HG03060 (cell line): ENCODE results near the gene ADD3.
"Not testable (repeated sequence)": the region's sequence is repeated elsewhere in the genome, so short reads cannot be mapped to it uniquely, and the experiment has no call there.

ENCODE experiments used
- ATAC-seq: cut with Tn5 transposase; IDR thresholded peaks from one replicate; pipeline ENCODE4 v1.9.1; 2021; ENCODE audit warnings: low read depth, moderate number of reproducible peaks; ENCODE audit not compliant: unreplicated experiment

The ADD3 gene

DNA sequence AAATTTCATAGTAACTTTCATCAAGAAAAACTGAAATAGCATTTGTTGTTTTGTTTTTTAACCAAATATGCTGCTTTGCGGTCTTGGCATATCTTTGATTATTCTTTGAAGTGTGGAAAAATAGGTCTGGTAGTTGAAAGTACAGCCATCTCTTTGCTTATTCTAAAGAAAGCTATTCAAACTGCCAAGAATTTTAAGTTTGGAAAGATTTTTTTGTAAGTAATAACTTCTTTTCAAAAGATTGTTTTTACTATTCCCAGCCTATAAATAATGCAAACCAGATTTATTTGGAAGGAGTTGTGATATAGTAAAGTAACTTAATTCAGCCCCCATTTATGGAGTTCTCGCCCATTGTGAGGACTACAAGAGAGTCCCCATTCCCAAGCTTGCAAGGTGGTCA lies 87.0 kb downstream of the ADD3 start:
- ATAC-seq: no peak

DNA sequence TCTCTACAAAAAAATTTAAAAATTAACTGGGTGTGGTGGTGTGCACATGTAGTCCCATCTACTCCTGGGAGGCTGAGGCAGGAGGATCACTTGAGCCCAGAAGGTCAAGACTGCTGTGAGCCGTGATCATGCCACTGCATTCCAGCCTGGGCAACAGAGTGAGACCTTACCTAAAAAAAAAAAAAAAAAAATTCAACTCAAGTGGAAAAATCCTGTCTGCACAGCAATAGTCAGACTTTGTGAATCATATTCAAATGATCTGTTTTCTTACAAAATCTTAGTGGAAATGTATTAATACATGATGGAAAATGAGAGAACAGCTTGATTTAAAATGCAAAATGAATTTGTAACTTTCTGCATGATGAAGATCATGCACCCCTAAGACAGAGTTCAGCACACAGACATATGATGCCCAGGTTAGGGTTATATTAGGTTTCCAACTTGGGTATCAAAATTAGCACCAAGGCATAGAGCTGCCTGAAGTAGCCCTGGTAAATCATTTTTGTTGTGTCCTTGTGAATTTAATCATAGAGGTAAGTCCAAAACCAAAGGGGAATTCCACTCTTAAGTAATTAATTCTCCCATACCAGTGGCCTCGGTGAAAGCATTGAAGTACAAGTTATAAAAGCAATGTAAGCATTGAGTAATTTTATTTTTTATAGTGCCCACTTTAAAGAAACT lies 93.8 kb downstream of the ADD3 start:
- ATAC-seq: no peak

DNA sequence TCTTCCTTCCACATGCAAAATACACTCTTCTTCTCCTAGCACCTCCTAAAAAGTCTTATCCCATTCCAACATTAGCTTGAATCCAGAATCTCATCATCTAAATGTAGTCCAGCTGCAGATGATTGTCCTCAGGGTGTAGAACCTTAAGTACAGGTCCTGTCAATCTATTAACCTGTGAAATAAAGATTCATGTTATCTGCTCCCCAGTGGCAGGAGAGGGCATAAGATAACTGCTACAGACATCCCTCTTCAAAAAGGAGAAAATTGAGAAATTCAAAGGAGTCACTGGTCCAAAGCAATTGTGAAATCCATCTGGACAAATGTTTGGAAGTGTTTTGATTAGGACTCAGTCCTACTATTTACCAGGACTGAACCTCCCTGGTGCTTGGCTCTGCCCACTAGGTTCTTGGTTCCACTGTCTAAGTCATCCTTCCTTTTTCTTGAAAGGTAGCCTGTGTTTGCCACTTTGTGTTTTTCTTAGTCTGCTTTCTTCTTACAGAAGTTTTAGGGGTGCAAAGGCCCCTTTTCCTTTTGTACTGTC lies 96.2 kb downstream of the ADD3 start:
- ATAC-seq: no peak

DNA sequence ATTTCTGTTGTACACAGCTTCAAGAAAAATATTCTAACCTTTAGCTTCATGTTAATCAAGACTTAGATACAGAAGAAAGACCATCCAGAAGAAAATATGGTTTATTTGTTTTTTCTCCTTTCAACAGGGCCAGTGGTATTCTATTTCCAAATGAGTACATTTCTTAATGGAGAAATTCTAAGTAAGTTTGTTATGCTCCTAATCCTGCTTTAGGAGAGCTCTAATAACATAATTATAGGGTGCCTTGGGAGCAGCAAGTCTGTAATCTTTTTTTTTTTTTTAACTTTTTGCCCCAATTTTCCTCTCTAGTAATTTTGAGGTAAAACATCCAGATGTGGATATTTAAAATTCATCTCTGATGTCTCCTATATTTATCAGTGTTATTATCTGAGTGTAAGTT lies 98.1 kb downstream of the ADD3 start:
- ATAC-seq: no peak

DNA sequence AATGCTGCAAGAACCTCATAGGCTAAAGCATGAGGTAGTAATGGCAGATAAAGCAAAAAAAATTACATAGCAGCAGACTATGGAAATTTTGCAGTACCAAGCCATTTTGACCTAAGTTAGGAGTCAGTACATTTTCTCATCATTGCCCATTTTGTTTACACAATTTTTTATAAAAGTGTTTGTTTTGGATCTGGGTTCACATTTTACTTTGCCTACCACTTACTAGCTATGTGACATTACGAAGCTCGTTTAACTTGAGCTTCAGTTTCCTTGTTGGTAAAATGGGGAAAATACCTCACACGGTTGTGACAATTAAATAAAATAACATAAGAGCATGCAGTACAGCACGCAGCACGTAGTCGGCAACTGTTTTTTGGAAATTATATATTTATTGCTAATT lies 99.6 kb downstream of the ADD3 start:
- ATAC-seq: no peak

DNA sequence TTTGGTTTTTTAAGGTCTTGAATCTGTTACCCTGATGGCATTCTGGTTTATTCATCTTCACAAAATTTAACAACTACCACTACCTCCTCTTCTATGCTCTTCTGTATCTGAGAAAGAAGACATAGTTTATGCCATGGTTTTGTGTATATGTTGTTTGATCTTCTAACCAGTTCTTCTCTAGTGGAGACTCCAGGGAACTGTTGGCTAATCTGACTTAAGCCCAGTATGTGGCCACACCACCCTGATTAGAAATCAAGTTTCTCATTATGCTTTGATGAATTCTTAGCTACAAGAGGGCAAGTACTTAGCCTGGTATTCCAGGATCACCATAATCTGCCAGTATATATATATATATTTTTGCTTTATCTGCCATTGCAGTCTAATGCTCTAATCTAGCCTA lies 100.1 kb downstream of the ADD3 start:
- ATAC-seq: no peak

DNA sequence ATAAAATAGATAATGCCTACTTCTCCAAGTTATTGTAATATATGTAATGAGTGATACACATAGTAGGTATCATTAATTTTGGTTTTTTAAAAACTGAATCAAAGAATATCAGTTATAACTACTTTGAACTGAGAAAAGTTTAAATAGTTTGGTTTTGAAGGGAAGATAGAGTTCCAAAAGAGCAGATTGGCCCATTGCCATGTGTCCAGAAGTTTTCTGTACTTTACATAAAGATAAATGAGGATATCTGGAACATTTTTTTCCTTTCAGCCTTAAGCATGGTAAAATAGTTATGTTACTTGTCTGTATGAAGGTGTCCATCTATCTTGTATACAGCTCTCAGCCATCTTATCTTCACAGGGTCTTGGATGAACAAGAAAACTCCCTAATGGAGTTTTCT lies 101.7 kb downstream of the ADD3 start:
- ATAC-seq: no peak

DNA sequence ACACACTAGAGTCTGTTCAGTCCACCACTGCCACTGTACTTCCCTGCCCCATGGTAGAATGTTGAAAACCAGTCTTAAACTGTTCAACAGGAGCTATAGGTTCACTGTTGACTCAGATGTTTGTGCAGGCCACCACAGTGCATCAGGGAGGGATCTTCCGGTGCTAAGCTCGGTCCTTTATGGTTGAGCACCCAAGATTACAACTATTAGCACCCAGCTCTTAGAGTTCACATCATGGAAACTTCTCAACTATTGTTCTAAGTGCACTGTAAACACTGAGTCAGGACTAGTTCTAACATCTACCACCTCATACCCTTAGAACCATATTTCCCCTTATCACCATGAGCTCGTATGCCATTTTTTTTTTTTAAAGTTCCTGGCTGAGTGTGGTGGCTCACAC lies 102.6 kb downstream of the ADD3 start:
- ATAC-seq: no peak

DNA sequence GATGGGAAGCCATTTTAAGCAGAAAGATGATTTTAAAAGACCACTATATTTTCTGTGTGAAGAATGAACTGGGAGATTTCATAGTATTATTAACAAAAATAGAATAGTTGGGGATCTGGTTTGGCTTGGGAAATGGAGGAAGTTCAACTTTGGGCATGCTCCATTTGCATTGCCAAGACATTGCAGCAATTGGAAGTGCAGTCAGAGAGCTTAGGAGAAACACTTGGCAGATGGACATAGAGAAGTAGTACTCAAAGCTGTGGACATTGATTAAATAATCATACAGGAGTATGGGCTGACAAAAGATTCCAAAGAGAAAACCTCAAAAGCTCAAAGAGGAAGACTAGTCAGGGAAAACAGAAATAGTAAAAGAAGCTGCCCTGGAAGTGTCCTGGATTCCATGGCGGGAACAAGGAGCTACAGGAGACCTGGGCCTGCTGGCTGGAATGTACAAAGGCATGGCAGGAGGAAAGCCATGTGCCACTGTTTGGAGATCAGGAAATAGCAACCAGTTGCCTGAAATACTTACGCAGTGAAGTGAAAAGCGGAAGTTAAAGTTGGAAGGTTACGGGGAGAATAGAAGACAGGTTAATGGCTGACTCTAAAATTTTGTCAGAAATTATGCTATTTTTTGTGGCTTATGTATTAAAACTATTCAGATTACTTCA lies 106.0 kb downstream of the ADD3 start:
- no peak for ATAC-seq

DNA sequence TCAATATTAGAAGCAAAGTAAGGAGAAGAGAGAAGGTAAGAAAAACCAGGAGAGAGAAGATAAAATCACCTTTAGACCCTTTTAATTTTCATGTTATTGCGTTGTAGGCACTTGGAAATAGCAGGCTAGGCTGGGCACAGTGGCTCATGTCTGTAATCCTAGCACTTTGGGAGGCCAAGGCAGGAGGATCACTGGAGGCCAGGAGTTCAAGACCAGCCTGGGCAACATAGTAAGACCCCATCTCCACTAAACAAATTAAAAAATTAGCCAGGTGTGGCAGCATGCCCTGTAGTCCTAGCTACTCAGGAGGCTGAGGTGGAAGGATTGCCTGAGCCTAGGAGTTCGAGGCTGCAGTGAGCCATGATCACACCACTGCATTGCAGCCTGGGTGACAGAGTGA lies 106.9 kb downstream of the ADD3 start:
- ATAC-seq: not testable (repeated sequence)

DNA sequence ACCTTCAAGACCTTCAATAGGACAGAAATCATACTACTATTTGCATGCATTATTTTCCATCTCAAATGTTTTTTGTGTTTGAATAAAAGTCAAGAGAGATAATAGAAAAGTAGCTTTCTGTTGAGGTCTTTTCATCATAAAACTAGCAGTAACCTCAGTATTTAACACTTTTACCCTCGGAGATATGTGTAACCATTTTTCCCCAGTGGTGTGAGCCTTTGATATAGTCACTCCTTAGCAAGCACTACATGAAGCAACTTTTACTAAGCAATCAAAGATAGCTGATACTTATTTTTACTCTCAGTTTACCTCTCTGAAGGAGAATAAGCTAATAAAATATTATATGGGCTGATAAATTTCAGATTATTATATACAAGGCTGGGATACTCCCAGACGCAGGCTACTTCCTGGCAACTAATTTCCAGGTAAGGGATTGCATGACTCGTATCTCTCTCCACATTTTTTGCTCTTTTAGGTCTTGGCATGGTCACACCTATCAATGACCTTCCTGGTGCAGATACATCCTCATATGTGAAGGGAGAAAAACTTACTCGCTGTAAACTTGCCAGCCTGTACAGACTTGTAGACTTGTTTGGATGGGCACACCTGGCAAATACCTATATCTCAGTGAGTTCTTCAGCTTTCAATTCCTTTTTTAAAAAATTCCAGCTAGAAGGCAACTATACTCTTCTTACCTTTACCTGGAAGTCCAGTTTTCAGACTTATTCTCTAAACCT lies 108.2 kb downstream of the ADD3 start:
- no peak for ATAC-seq

DNA sequence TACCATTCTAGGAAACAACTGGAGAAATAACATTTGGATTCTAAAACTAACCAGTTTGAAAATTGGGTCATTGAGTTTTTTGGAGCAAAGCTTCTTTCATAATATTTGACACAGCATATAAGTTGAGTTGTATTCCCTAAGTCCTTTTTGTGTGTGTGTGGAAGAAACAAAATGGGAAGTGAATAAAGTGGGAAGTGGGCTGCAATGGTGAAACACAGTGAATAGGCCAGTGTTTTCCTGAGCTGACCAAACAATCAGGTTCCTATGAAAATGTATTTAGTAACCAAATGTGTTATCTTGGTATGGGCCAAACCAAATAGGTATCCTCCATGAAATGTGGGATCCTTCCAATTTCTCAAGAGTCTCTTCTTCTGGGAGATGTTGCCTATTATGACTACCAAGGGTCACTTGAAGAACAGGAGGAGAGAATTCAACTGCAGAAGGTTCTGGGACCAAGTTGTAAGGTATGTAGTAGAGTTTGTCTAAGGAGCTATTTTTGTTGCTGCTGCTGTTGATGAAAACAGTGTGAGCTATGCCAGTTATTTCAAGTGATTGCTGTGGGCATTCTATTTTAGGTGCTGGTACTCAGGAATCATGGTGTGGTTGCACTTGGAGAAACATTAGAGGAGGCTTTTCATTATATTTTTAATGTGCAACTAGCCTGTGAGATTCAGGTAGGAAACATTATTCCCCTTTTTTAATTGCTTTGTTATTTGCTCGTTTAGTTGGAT lies 111.3 kb downstream of the ADD3 start:
- no peak for ATAC-seq

DNA sequence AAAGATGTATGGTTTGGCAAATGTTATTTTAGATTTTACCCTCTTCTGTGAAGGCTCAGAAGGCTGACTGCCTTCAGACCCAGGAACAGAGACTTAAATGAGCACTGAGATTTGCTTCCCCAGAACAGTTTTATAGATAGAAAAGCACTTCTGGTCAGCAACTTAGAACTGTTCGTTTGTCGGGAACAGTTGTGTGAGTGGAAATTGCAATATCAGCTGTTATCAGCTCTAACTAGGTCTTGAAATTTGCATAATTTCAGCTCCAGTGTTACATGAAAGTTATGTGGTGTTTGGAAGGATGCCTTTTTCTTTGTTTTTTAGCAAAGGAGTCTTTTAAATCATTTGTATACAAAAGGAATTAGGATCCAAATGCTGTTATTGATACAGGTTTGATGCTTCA lies 115.8 kb downstream of the ADD3 start:
- ATAC-seq: no peak

DNA sequence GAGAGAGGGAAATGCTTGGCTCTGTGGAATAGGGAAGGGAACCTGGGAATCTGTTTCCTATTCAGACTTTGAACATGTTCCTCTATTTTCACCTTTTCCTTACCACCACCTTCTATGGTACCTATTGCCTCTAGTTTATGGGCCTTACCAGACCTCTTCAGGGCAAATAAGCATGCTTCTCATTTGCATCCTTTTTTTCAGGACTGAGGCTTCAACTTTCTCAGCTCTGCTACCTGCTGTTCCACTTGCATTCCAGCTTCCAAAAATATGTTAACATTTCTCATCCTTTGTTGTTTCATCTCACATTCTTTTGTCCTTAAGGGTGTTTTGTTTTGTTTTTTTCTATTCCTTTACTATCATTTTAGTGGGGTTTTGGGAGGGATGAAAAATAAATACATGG lies 121.7 kb downstream of the ADD3 start:
- no peak for ATAC-seq

DNA sequence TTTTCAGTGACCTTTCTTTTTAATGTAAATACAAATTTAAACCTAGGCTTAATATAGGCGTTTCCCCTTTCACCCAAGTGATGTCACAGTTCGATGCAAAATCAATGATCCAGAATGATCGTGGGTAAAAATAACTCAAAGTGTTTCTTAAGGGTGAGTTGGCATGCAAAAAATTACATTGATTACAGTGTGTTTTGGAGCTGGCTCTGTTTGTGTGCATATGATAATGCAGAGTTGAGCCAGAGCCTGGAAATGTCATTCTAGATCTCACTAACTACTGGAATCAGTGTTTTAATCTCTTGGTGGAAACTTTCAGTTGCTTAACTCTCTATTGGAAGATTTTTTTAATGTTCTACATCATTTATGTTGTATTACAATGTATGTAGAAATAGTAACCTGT lies 127.1 kb downstream of the ADD3 start:
- ATAC-seq: no peak

DNA sequence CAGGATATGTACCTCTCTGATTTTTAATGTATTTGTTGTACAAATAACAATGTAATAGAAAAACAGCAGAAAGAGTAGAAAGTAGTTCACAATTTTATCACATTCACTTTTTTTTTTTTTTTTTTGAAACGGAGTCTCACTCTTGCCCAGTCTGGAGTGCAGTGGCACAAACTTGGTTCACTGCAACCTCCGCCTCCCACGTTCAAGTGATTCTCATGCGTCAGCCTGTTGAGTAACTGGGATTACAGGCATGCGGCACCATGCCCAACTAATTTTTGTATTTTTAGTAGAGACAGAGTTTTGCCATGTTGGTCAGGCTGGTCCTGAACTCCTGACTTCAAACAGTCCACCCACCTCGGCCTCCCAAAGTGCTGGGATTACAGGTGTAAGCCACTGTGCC lies 128.1 kb downstream of the ADD3 start:
- ATAC-seq: not testable (repeated sequence)

DNA sequence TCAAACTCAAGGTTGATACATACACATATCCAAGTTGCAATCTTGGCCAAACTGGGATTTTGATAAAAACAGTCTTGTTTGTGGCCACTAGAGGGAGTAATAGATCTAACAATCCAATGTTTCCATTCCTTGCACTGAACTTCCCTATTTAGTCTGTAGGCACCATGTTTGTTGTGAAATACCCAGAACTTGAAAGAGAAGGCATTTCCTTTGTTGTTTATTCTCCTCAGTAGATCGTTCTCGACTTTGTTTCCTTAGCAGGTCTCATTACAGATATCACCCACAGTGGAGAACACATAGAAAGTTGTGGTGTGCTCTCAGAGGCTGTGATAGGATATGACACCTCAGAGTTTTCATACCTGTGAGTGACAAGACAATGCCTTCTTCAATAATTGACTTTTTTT lies 129.4 kb downstream of the ADD3 start:
- ATAC-seq: no peak

DNA sequence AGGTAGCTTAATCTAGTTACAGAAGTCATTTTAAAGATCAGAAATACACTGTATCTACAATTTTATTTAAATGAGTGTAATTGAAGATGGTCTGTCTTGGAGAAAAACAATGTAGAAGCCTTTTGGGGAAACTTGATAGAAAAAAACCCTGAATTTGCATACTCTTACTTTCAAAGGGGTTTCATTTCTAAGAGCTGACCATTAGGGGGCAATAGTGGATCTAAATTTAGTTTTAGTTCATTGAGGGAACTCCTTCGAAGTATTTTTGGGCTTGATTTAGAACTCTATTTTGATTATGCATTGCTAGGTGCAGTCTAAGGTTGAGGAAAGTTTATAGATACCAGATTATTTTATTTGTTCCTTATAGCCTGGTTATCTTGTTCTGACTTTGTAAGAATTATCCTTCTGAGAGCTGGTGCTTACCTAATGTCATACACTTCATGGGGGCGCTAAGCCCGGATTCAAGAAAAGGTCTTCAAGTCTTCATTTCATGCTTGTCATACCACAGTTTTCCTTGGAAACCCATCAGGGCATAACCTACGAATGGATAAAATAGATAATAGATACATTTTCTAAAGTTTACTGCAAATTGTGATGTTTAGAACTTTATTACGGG lies 130.5 kb downstream of the ADD3 start:
- peak; percentile 40 for ATAC-seq

DNA sequence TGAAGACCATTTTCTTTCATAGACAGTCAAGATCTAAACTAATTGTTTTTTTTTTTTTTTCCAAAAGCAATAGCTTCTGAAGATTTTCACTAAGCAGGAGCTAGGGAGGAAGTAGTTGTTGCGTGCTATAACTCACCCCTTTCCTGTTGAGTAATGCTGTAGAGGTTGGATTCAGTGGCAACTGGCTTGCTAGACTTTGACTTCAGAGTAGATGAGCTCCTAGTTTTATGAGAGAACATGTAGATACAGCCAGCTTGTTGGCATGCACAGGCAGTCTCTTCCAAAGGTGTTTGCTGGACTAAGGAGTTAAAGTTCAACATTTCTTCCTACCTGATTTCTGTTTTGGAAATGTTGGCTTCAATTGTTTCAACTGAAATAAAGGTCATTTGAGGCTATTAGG lies 133.4 kb downstream of the ADD3 start:
- no peak for ATAC-seq

DNA sequence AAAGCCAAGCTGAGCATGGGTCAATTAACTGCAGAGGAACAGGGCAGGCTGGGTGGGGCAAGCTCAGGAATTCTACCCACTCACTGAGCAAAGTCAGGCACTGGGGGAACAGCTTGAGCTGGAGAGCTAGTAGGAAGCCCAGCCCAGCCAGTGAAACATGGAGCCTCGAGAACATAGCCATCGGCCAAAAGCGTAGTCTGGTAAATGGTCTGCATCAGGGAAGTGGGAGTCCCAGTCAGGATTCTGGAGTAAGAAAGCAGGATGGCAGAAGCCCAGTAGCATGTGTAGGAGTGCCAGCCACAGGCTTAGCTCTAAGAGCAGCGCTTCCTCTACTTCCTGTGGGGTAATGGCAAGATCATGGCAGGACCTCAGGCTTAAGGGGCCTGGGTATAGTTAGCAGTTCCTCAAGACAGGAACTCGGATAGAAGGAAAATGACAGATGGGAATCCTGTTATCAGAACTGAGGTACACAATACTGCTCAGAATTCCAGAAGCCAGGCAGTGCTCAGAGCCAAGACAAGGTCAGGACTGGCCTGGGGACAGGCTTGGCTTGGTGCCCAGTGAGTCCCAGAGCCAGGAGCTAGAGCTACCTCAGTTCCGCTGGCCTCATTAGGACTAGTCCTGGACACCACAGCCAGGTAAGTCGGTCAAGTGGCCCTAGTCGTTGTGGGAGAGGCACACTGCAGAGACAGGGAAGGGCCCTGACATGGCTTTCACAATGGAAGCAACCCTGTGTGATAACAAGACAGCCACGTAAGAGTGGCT lies 134.3 kb downstream of the ADD3 start:
- no peak for ATAC-seq
